Lower leg skin (tissue), 4 donors: ENCODE data around the gene NUP214. TPM values are rescaled to one million over a fixed set of nuclear protein-coding genes. Genes with fewer than 3 reads are reported as not detected.
A peak's percentile ranks its signal among the peaks of the same experiment; 100 is the strongest.

ENCODE experiments used
- DNase-seq, 2 donors: peaks; one replicate each; pipeline ENCODE4 v3.0.0-alpha.2; 2019; ENCODE audit warnings: low spot score in 2 of 2
- H3K4me3 ChIP-seq: fragments of 200-600 bp; sonication (generic); 2 replicates; pipeline ENCODE4 v1.5.1; 2017; ENCODE audit warnings: mild to moderate bottlenecking, low read depth; ENCODE audit not compliant: poor library complexity, severe bottlenecking
- CTCF ChIP-seq, 3 donors: fragments of 450-650 bp; IDR thresholded peaks; one replicate each; pipeline ENCODE4 v1.5.1; 2016; ENCODE audit warnings: antibody characterized with exemption in 3 of 3, mild to moderate bottlenecking in 3 of 3, moderate library complexity in 2 of 3
- POLR2A ChIP-seq, 2 donors: fragments of 450-650 bp; IDR thresholded peaks; one replicate each; pipeline ENCODE4 v1.6.1; 2016 to 2017; ENCODE audit warnings: antibody characterized with exemption in 2 of 2, mild to moderate bottlenecking in 1 of 2, moderate library complexity in 1 of 2
- WGBS, 2 donors: methylation state at CpG; one replicate each; pipeline ENCODE4 v1.1.5; 2018; 5-methylcytosine and 5-hydroxymethylcytosine counted together
- intact Hi-C: fragments of 100-400 bp; cut with DNase I; formaldehyde crosslinking; loops from one replicate; pipeline ENCODE4 v1.15.0; 2023; ENCODE audit warnings: low total_unique reads
- total RNA-seq, 4 donors: library from RNA; depleted of rRNA; stranded (reverse); fragments of >200 nt; gene quantifications; one replicate each; pipeline ENCODE4 v1.1.0, GENCODE V29; 2016

The NUP214 gene
- total RNA-seq, 4 donors from 2014 or later, result 33.8 to 64.4 (median 39.8) TPM

GRCh38 chr9:131272212-131272611 lies 146.8 kb downstream of the NUP214 start:
- 80 to 94% methylated on average over 3 of the region's 3 CpGs for WGBS, 2 donors
- no peak overlapping the region for H3K4me3 ChIP-seq
- no peak for TF ChIP-seq POLR2A (IDR thresholded peaks at IDR 0.05)
- TF ChIP-seq CTCF (IDR thresholded peaks at IDR 0.05), result no peak
- intact Hi-C loops, result no loop called here
- DNase-seq, result no peak

GRCh38 chr9:131273146-131273855 lies 147.9 kb downstream of the NUP214 start:
- WGBS, 2 donors, result 71 to 74% methylated on average over 22 of the region's 22 CpGs
- no peak for TF ChIP-seq POLR2A (IDR thresholded peaks at IDR 0.05)
- no peak for TF ChIP-seq CTCF (IDR thresholded peaks at IDR 0.05)
- H3K4me3 ChIP-seq, result peak overlapping the region; percentile 19
- no peak for DNase-seq
- intact Hi-C loops, result no loop called here

GRCh38 chr9:131273856-131274673 lies 148.7 kb downstream of the NUP214 start:
- intact Hi-C loops, result no loop called here
- no peak overlapping the region for H3K4me3 ChIP-seq
- 65 to 82% methylated on average over 13 of the region's 13 CpGs for WGBS, 2 donors

GRCh38 chr9:131274674-131275331 lies 149.4 kb downstream of the NUP214 start:
- 77 to 78% methylated on average over 18 of the region's 18 CpGs for WGBS, 2 donors
- peak overlapping the region; percentile 50 for H3K4me3 ChIP-seq
- no peak for DNase-seq
- intact Hi-C loops, result no loop called here
- no peak for TF ChIP-seq POLR2A (IDR thresholded peaks at IDR 0.05)
- TF ChIP-seq CTCF (IDR thresholded peaks at IDR 0.05), result no peak

More at GRCh38 chr9:131273856-131274673, 148.7 kb downstream of the NUP214 start:
- DNase-seq, result no peak
- TF ChIP-seq POLR2A (IDR thresholded peaks at IDR 0.05), result no peak
- no peak for TF ChIP-seq CTCF (IDR thresholded peaks at IDR 0.05)

GRCh38 chr9:131275332-131276093 lies 150.1 kb downstream of the NUP214 start:
- TF ChIP-seq CTCF (IDR thresholded peaks at IDR 0.05), result no peak
- no peak for TF ChIP-seq POLR2A (IDR thresholded peaks at IDR 0.05)
- H3K4me3 ChIP-seq, result peak overlapping the region; percentile 50
- 64 to 82% methylated on average over 23 to 27 of the region's 29 CpGs for WGBS, 2 donors
- DNase-seq, result no peak
- intact Hi-C loops, result no loop called here
